Measurements from ENCODE around the gene CAMK2D. TPM values are rescaled to one million over a fixed set of nuclear protein-coding genes. Genes with fewer than 3 reads are reported as not detected.

Gene CAMK2D
- total RNA-seq, 1 experiment from 2014 or later: 22.1 TPM

DNA sequence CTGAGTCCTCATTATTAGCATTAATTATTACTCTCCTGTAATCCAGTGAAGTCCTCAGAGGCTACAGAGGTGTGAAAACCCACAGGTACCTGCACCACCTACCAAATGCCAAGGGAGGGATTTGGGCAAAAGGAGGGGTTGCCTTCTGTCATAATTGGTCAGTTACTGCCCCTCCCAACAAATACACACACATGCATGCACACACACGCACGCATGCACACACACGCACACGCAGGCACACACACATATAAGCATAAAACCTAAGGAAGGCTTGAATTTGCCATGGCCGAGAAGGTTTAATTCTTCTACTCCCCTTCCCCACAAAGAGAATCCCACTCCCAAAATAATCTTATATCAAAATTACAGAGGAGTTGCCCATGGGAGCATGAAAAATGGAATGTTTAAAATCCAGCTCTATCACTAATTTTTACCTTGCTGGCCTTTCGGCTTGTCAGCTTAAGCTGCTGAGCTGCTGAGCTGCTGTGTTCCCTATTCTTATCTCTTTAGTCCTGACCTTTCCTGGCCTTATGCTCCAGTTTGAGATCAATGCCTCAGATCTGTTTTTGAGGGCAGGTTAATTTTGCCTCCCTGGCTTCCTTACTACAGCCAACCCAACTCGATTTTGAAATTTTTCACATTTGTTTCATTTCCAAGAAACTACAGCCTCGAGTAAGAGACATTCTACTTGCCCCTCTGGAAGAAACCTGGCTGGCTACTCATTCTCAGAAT lies 95.0 kb downstream of the CAMK2D start:
- DNase-seq: no peak
- TF ChIP-seq, protein P1, sequence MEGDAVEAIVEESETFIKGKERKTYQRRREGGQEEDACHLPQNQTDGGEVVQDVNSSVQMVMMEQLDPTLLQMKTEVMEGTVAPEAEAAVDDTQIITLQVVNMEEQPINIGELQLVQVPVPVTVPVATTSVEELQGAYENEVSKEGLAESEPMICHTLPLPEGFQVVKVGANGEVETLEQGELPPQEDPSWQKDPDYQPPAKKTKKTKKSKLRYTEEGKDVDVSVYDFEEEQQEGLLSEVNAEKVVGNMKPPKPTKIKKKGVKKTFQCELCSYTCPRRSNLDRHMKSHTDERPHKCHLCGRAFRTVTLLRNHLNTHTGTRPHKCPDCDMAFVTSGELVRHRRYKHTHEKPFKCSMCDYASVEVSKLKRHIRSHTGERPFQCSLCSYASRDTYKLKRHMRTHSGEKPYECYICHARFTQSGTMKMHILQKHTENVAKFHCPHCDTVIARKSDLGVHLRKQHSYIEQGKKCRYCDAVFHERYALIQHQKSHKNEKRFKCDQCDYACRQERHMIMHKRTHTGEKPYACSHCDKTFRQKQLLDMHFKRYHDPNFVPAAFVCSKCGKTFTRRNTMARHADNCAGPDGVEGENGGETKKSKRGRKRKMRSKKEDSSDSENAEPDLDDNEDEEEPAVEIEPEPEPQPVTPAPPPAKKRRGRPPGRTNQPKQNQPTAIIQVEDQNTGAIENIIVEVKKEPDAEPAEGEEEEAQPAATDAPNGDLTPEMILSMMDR (IDR thresholded peaks at IDR 0.05; ENCODE audit: unreplicated experiment): no peak
- no peaks in the 10 kb centered on the region for H3K4me1 Mint-ChIP-seq (ENCODE audit: low read depth, unreplicated experiment)
- H3K36me3 Mint-ChIP-seq (ENCODE audit: insufficient read depth, unreplicated experiment): no peaks in the 10 kb centered on the region
- H3K27me3 Mint-ChIP-seq (ENCODE audit: unreplicated experiment): no peaks in the 10 kb centered on the region
- BruUV-seq (replicated peaks): no TSS peak
- intact Hi-C loops (cut with micrococcal nuclease; ENCODE audit: unreplicated experiment): no loop called here
- no peaks in the 10 kb centered on the region for H3K9me3 Mint-ChIP-seq (ENCODE audit: low read depth, unreplicated experiment)
- H3K27ac Mint-ChIP-seq (ENCODE audit: unreplicated experiment): no peak overlapping the region
- H3K4me3 Mint-ChIP-seq (ENCODE audit: low read depth, unreplicated experiment): no peak overlapping the region
- CTCF ChIA-PET: no interaction called here

DNA sequence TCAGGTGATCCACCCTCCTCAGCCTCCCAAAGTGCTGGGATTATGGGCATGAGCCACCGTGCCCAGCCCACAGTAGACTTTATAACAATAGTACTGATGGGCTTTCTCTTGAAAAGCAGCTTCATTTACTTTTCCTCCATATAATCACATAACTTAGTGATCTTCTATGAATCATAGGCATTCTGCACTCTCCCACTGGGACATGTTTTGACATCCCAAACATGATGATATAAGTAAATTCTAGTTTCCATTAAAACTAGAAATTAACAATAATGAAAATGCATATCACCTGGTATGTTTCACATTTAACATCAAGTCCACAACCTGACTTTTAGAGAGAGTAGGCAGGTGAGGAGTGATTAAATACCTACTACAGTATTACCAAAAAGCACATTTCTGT lies 96.5 kb downstream of the CAMK2D start:
- no peak for DNase-seq
- no peaks in the 10 kb centered on the region for H3K27me3 Mint-ChIP-seq (ENCODE audit: unreplicated experiment)
- H3K4me1 Mint-ChIP-seq (ENCODE audit: low read depth, unreplicated experiment): no peaks in the 10 kb centered on the region
- intact Hi-C loops (cut with micrococcal nuclease; ENCODE audit: unreplicated experiment): no loop called here
- TF ChIP-seq, protein P1 (IDR thresholded peaks at IDR 0.05; ENCODE audit: unreplicated experiment): no peak
- no peaks in the 10 kb centered on the region for H3K9me3 Mint-ChIP-seq (ENCODE audit: low read depth, unreplicated experiment)
- BruUV-seq (replicated peaks): no TSS peak
- H3K4me3 Mint-ChIP-seq (ENCODE audit: low read depth, unreplicated experiment): no peak overlapping the region
- H3K27ac Mint-ChIP-seq (ENCODE audit: unreplicated experiment): no peak overlapping the region
- no peaks in the 10 kb centered on the region for H3K36me3 Mint-ChIP-seq (ENCODE audit: insufficient read depth, unreplicated experiment)
- CTCF ChIA-PET: no interaction called here

DNA sequence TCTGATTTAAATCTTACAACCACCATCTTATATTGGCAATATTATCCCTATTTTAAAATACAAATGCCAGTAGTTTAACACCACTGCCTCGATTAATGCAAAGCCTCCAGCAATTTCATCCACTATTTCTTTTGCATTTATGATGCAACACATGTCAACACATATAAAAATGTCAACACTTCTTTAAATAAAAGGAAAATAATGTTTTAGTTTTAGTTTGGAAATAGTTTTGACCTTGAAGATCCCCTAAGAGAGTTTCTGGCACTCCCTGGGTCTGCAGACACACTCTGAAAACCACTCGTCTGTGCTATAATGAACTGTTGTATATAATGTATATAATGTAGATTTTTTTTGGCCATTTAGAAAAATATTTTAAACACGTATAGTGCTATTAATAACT lies 99.0 kb downstream of the CAMK2D start:
- no peaks in the 10 kb centered on the region for H3K27me3 Mint-ChIP-seq (ENCODE audit: unreplicated experiment)
- H3K36me3 Mint-ChIP-seq (ENCODE audit: insufficient read depth, unreplicated experiment): no peaks in the 10 kb centered on the region
- no TSS peak for BruUV-seq (replicated peaks)
- no peak overlapping the region for H3K27ac Mint-ChIP-seq (ENCODE audit: unreplicated experiment)
- TF ChIP-seq, protein P1 (IDR thresholded peaks at IDR 0.05; ENCODE audit: unreplicated experiment): no peak
- CTCF ChIA-PET: no interaction called here
- H3K4me3 Mint-ChIP-seq (ENCODE audit: low read depth, unreplicated experiment): no peak overlapping the region
- DNase-seq: no peak
- peaks cover 13% of the 10 kb centered on the region for H3K4me1 Mint-ChIP-seq (ENCODE audit: low read depth, unreplicated experiment)
- no peaks in the 10 kb centered on the region for H3K9me3 Mint-ChIP-seq (ENCODE audit: low read depth, unreplicated experiment)
- intact Hi-C loops (cut with micrococcal nuclease; ENCODE audit: unreplicated experiment): no loop called here

DNA sequence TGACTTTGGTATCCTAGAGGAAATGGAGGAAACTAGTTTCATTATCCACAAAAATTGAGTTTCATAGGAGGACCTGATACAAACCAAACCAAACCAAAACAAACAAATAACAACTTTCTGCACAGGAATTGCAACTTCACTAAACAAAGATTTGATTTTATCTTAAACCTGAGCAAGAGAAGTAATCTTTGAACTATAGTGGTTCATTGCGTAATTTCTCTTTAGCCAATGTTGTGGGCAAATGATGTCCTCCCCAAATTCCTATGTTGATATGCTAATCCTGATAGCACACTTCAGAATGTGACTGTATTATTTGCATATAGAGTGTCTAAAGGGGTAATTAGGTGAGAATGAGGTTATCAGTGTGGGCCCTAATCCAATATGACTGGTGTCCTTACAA lies 102.4 kb downstream of the CAMK2D start:
- DNase-seq: no peak
- no peaks in the 10 kb centered on the region for H3K9me3 Mint-ChIP-seq (ENCODE audit: low read depth, unreplicated experiment)
- no peaks in the 10 kb centered on the region for H3K27me3 Mint-ChIP-seq (ENCODE audit: unreplicated experiment)
- H3K27ac Mint-ChIP-seq (ENCODE audit: unreplicated experiment): no peak overlapping the region
- no peak overlapping the region for H3K4me3 Mint-ChIP-seq (ENCODE audit: low read depth, unreplicated experiment)
- CTCF ChIA-PET: no interaction called here
- H3K36me3 Mint-ChIP-seq (ENCODE audit: insufficient read depth, unreplicated experiment): no peaks in the 10 kb centered on the region
- BruUV-seq (replicated peaks): no TSS peak
- intact Hi-C loops (cut with micrococcal nuclease; ENCODE audit: unreplicated experiment): no loop called here
- TF ChIP-seq, protein P1 (IDR thresholded peaks at IDR 0.05; ENCODE audit: unreplicated experiment): no peak
- H3K4me1 Mint-ChIP-seq (ENCODE audit: low read depth, unreplicated experiment): peaks cover 38% of the 10 kb centered on the region

Measured in Calu3 (cell line).